Cortex of kidney (tissue), 1 donor: ENCODE results near the gene EFS.
"Not testable (repeated sequence)": the region's sequence is repeated elsewhere in the genome, so short reads cannot be mapped to it uniquely, and the experiment has no call there.

Source experiments
- DNase-seq: peaks from one replicate; lab custom pipeline; 2025; lab: John Stamatoyannopoulos, UW

EFS gene

DNA sequence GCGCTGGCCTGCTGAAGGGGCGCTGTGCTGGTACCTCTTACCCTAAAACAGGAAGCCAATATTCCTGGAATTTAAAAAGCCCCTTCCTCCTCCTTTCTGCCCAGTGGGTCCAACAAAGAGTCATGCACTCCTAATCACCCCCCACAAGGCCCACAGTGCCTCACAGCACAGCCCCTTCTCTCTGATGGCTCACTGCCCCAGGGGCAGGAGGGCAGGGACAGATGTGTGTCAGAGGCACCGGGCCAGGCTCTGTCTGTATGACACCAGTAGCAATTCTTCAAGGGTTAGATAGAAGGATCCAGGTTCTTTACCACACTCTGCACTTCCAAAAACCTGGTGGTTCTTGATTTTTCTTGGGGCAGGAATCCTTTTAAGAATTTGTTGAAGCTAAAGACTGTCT, 34.2 kb upstream of the EFS start:
- DNase-seq = no peak

GRCh38 chr14:23398348-23398747, 33.4 kb upstream of the EFS start:
- no peak for DNase-seq

- DNase-seq = no peak
Observed at GRCh38 chr14:23396781-23397407, 31.9 kb upstream of the EFS start.

- DNase-seq = no peak
Observed at GRCh38 chr14:23396126-23396525, 31.2 kb upstream of the EFS start.

DNA sequence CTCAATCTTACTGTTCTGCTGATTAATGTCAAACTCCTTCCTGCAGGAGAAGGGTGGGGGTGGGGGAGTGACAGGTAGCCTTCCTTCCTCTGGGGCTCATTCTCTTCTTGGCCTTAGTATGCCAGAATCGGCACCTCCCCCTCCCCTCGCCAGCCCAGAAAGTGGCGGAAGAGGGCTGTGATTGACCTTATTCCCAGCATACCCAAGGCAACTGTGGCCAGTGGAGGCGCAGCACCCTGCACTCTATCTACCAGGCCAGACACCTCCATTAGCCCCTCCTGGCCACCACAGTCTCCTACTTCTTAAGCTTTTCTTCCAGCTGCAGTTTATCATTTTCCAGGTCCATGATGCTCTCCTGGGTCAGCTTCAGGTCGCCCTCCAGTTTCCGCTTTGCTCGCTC, 27.6 kb upstream of the EFS start:
- no peak for DNase-seq

- not testable (repeated sequence) for DNase-seq
Observed at GRCh38 chr14:23389871-23390270, 24.9 kb upstream of the EFS start.

- no peak for DNase-seq
Observed at GRCh38 chr14:23389396-23389795, 24.4 kb upstream of the EFS start.

DNA sequence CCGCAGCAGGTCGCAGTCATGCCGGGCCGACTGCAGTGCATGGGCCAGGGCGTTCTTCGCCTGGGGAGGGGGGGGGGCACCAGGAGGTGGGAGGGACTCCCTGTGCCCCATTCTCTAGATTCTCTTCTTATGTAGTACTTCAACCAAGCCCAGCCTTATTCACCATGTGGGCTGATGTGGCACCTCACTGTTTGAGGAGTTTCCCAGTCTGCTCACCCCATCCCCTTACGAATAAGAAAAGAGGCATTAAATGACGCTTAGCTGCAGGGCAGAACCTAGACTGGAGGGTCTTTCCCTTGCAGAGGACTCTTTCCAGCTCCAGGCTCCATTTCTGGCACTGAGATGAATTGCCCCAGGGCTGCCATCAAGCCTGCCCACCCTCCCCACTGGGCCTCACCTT, 24.0 kb upstream of the EFS start:
- DNase-seq = no peak

GRCh38 chr14:23387916-23388882, 23.2 kb upstream of the EFS start:
- DNase-seq = no peak

DNA sequence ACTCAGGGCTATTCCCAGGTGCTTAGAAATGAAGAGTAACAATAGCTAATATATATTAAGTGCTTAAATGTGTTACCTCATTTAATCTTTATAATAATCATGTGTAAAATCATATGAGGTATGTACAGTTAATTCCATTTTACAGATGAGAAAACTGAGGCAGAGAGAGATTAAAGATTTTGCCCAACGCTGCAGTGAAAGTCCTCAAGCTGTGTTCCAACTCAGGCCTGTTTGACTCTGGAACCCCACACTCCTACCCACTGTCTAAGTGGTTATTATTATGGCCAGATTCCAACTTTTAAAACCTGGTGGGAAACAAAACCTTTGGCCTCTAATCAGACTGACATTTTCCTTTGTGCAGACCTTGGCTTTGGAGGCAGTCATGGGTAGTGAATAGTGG, 22.0 kb upstream of the EFS start:
- no peak for DNase-seq

GRCh38 chr14:23386266-23386657, 21.3 kb upstream of the EFS start:
- DNase-seq = not testable (repeated sequence)

- DNase-seq = no peak
Observed at GRCh38 chr14:23385642-23386265, 20.8 kb upstream of the EFS start.

DNA sequence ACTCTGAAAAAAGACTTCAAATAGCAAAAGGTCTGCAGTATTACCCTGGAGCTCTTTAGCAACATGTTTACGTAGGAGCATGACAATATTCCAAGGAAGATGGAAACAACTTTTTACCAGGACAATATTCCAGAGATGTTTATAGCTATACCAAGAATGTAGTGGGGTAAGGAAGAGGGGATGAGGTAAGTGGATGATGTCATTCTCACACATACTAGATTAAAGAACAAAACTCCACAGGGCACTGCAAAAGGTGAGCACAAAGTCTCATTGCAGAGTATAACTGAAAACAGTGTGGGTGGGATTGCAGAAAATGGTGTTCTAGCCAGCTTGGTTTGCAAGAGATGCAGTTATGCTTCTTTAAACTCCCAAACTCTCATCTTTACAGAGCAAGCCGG, 20.3 kb upstream of the EFS start:
- DNase-seq = no peak

DNA sequence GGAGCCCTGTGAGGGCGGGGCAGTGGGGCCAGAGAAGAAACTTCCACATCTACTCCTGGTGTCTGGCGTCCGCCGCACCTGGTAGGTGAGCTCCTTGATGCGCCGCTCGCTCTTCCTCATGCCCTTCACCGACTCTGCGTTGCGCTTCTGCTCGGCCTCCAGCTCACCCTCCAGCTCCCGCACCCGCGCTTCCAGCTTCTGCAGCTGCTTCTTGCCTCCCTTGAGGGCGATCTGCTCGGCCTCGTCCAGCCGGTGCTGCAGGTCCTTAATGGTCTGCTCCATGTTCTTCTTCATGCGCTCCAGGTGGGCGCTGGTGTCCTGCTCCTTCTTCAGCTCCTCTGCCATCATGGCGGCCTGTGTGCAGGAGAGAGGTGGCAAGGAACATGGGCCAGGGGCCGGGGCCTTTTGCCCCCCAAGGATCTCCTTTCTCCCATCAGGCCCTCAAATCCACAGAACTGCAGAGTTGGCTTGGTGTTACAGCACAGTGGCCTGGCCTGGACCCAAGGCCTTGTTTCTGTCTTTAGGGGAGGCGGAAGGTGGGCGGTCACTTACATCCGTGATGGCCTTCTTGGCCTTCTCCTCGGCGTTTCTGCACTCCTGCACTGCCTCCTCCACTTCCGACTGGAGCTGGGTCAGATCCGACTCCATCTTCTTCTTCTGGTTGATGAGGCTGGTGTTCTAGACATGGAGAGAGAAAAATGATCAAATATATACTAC, 19.6 kb upstream of the EFS start:
- no peak for DNase-seq

- DNase-seq = no peak
Observed at GRCh38 chr14:23382731-23383440, 17.9 kb upstream of the EFS start.

- DNase-seq = no peak
Observed at GRCh38 chr14:23382276-23382675, 17.3 kb upstream of the EFS start.

DNA sequence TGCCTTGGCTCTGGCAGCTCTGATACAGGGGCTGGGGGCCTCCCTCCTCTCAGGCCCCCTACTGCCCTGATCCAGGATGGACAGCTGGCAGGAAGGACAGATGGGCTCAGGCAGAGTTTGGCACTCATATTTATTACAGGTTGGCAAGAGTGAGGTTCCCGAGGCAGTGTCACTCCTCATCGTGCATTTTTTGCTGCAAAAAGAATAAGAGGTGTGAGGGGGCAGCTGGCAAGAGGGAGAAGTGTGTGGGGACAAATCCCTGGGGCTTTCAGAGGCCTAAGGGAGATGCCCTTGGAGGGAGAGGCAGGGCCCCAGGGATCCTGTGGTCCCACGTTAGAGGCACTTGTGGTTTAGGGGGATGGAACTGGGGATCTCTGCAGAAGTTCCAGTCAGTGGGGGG, 16.9 kb upstream of the EFS start:
- DNase-seq = no peak

- no peak for DNase-seq
Observed at GRCh38 chr14:23380976-23381375, 16.0 kb upstream of the EFS start.

GRCh38 chr14:23380197-23380914, 15.4 kb upstream of the EFS start:
- DNase-seq = no peak

DNA sequence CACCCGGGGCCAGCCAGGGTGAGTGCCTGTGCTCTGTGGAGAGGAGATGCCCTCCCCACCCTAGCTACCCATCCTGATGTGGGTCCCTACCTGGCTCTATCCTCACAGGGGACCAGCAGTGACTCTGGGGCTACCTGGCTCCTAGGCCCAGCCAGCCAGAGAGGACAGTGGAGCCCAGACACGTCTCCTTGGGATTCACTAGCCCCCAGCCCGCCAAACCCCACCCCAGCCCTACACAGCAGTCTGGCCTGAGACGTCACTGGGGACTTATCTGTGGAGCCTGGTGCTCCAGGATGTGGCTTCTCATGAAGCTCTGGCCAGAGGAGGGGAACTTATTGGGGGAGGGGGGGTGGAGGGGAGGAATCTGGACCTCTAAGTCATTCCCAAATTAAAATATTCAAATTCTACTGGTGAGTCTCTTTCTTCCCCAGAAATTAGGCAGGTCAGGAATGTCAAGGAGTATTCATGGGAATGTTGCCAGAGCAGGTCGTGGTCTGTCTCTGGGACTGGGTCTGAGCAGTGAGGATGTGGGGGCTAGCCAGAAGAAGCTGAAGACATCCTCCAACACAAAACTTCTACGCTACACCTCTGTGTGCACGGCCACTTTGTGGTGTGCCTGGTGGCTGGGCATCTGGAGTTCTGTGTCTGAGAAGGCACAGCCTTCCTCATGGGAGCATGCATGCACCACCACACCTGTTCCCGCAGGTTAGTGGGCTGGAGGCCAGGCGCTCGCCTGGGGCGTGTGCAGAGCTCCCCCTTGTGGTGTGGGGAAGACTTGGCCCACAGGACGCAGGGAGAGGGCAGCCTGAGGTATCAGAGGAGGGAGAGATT, 14.6 kb upstream of the EFS start:
- DNase-seq = no peak
